Liver (tissue), 9 donors: ENCODE measurements around the gene ATP1B2. TPM values are rescaled to one million over a fixed set of nuclear protein-coding genes. Genes with fewer than 3 reads are reported as not detected.

ENCODE experiments used
- DNase-seq: peaks from one replicate; pipeline ENCODE4 v3.0.0-alpha.2; 2017; ENCODE audit warnings: low spot score
- H3K27ac ChIP-seq, 2 donors: one replicate each; pipeline ENCODE4 v1.7.0; 2013; ENCODE audit warnings: inconsistent platforms in 2 of 2, low read length in 2 of 2, control low read depth in 1 of 2, low read depth in 1 of 2, mild to moderate bottlenecking in 1 of 2
- H3K27me3 ChIP-seq, 4 donors: one replicate each; pipeline versions ENCODE4 v1.6.1 to v1.7.0; 2013; ENCODE audit warnings: low read length in 3 of 4, inconsistent platforms in 1 of 4, mild to moderate bottlenecking in 1 of 4, moderate library complexity in 1 of 4; ENCODE audit not compliant: control insufficient read depth in 4 of 4, insufficient read depth in 4 of 4
- H3K36me3 ChIP-seq, 4 donors: one replicate each; pipeline versions ENCODE4 v1.6.1 to v1.7.0; 2013; ENCODE audit warnings: low read length in 3 of 4, mild to moderate bottlenecking in 3 of 4, low read depth in 1 of 4, moderate library complexity in 1 of 4; ENCODE audit not compliant: control insufficient read depth in 4 of 4, insufficient read depth in 3 of 4
- H3K4me1 ChIP-seq, 4 donors: one replicate each; pipeline versions ENCODE4 v1.6.1 to v1.7.0; 2013; ENCODE audit warnings: low read length in 3 of 4, mild to moderate bottlenecking in 3 of 4, moderate library complexity in 1 of 4; ENCODE audit not compliant: control insufficient read depth in 4 of 4, insufficient read depth in 4 of 4
- H3K4me3 ChIP-seq, 3 donors: one replicate each; pipeline versions ENCODE4 v1.6.1 to v1.7.0; 2013; ENCODE audit warnings: low read length in 3 of 3, control low read depth in 1 of 3, low read depth in 1 of 3, mild to moderate bottlenecking in 1 of 3
- H3K9ac ChIP-seq, 2 donors: one replicate each; pipeline ENCODE4 v1.7.0; 2013; ENCODE audit warnings: low read length in 2 of 2, mild to moderate bottlenecking in 2 of 2, moderate library complexity in 2 of 2, control low read depth in 1 of 2, low read depth in 1 of 2
- H3K9me3 ChIP-seq, 4 donors: one replicate each; pipeline versions ENCODE4 v1.6.1 to v1.7.0; 2013; ENCODE audit warnings: low read length in 3 of 4; ENCODE audit not compliant: control insufficient read depth in 4 of 4
- EGR1 ChIP-seq, 2 donors: IDR thresholded peaks; 2 replicates each; pipeline ENCODE4 v1.6.1; 2016 to 2018; ENCODE audit warnings: antibody characterized with exemption in 2 of 2, low read depth in 2 of 2
- FOXA1 ChIP-seq: IDR thresholded peaks from 2 replicates; pipeline ENCODE4 v1.6.1; 2016; ENCODE audit warnings: antibody characterized with exemption
- FOXA2 ChIP-seq: IDR thresholded peaks from 2 replicates; pipeline ENCODE4 v1.6.1; 2016; ENCODE audit warnings: antibody characterized with exemption
- HNF4A ChIP-seq, 2 donors: conservative IDR thresholded peaks; 2 replicates each; pipeline ENCODE4 v1.6.1; 2016; ENCODE audit warnings: antibody characterized with exemption in 2 of 2, mild to moderate bottlenecking in 2 of 2
- RAD21 ChIP-seq, 2 donors: IDR thresholded peaks; 2 replicates each; pipeline ENCODE4 v1.6.1; 2016; ENCODE audit warnings: antibody characterized with exemption in 2 of 2, mild to moderate bottlenecking in 2 of 2
- REST ChIP-seq: IDR thresholded peaks from 2 replicates; pipeline ENCODE4 v1.6.1; 2016; ENCODE audit warnings: antibody characterized with exemption, mild to moderate bottlenecking
- RXRA ChIP-seq, 2 donors: IDR thresholded peaks; 2 replicates each; pipeline ENCODE4 v1.6.1; 2017 to 2018; ENCODE audit warnings: antibody characterized with exemption in 2 of 2, mild to moderate bottlenecking in 1 of 2
- SP1 ChIP-seq: IDR thresholded peaks from 2 replicates; pipeline ENCODE4 v1.6.1; 2018; ENCODE audit warnings: antibody characterized with exemption, mild to moderate bottlenecking
- TAF1 ChIP-seq: conservative IDR thresholded peaks from 2 replicates; pipeline ENCODE4 v1.6.1; 2016; ENCODE audit warnings: antibody characterized with exemption, mild to moderate bottlenecking
- YY1 ChIP-seq: IDR thresholded peaks from 2 replicates; pipeline ENCODE4 v1.6.1; 2016; ENCODE audit warnings: antibody characterized with exemption, mild to moderate bottlenecking
- WGBS: extraction: QIAGEN DNeasy Blood & Tissue Kit; methylation state at CpG from one replicate; pipeline ENCODE4 v1.1.7; 2013; 5-methylcytosine and 5-hydroxymethylcytosine counted together
- polyA plus RNA-seq, 2 donors: library from polyadenylated mRNA; stranded (reverse) in 1 of 2; unstranded in 1 of 2; fragments of 200-250 nt in 1 of 2; fragments of >200 nt in 1 of 2; fragmentation: Nextera tagmentation in 1 of 2; extraction: Ambion mirVana in 1 of 2; gene quantifications; one replicate each; pipeline versions ENCODE4 v1.2.1 to v1.2.3, GENCODE V29; 2013 to 2015
- total RNA-seq, 2 donors: library from RNA; depleted of rRNA; stranded (reverse); fragments of >200 nt; gene quantifications; one replicate each; pipeline ENCODE4 v1.2.3, GENCODE V29; 2014
- TF ChIP-seq, protein P1 (sequence below): IDR thresholded peaks from 2 replicates; pipeline ENCODE4 v1.6.1; 2016; ENCODE audit warnings: antibody characterized with exemption
- TF ChIP-seq, protein P2 (sequence below): fragments of 150-350 bp; IDR thresholded peaks from 2 replicates; pipeline ENCODE4 v1.5.1; 2017; ENCODE audit warnings: improper control_type of control experiment, low read depth, low read length; ENCODE audit not compliant: missing input control
- TF ChIP-seq, protein P3 (sequence below): IDR thresholded peaks from 2 replicates; pipeline ENCODE4 v1.6.1; 2016; ENCODE audit warnings: antibody characterized with exemption
- donor health status: healthy.
- donor health status: healthy.
- donor health status: healthy.
- donor health status: healthy.
- donor health status: healthy.

Gene ATP1B2, protein sequence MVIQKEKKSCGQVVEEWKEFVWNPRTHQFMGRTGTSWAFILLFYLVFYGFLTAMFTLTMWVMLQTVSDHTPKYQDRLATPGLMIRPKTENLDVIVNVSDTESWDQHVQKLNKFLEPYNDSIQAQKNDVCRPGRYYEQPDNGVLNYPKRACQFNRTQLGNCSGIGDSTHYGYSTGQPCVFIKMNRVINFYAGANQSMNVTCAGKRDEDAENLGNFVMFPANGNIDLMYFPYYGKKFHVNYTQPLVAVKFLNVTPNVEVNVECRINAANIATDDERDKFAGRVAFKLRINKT
- total RNA-seq (1 to 10 TPM in 1 of 2 donors, under 1 TPM in 1; 0.33 to 8.3 TPM), polyA plus RNA-seq (1 to 10 TPM in 1 of 2 donors, under 1 TPM in 1; 0.53 to 3.4 TPM)

GRCh38 chr17:7650509-7651096, at the start of gene ATP1B2:
TSS of gene ATP1B2 (plus strand) at chr17:7650926. CDS start at chr17:7651519, 593 bp downstream.
- no peak within 1 kb of the TSS for H3K27ac ChIP-seq
- DNase-seq: peak; percentile 94
- H3K27me3 ChIP-seq: no peaks in the 10 kb centered on the region
- no peaks in the 10 kb centered on the region for H3K9me3 ChIP-seq
- H3K4me1 ChIP-seq: peaks cover 4 to 18% (median 9%) of the 10 kb centered on the region in 4 donors
- H3K4me3 ChIP-seq: peak within 1 kb of the TSS; percentile 49 to 66 (median 50)
- TF ChIP-seq FOXA1 (peak; percentile 34), YY1 (no peak), FOXA2 (peak; percentile 60)
- TF ChIP-seq, protein P1, sequence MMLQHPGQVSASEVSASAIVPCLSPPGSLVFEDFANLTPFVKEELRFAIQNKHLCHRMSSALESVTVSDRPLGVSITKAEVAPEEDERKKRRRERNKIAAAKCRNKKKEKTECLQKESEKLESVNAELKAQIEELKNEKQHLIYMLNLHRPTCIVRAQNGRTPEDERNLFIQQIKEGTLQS: no peak
- no peak within 1 kb of the TSS for H3K9ac ChIP-seq
- H3K36me3 ChIP-seq: no peaks in the 10 kb centered on the region
- 3% methylated on average over 34 of the region's 34 CpGs for WGBS

DNA sequence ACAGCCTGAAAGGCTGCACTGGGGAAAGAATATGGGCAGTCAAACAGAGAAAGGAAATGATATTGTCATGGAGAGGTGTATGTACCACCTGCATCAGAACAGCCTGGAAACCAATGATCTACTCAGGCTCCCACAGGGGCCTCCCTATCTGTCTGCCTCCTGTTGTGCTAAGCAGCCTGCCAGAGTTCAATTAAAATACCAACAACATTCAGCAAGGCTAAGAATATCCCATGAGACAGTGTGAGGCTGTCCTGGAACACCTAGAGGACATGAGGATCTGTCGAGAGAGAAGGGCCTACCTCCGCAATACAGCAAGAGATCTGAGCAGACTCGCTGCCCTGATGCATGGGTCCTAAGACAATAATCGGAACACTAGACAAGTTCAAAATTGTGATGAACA, 44.4 kb upstream of the ATP1B2 start:
- H3K4me3 ChIP-seq: no peak overlapping the region
- H3K9me3 ChIP-seq: no peaks in the 10 kb centered on the region
- no peak overlapping the region for H3K27ac ChIP-seq
- WGBS: 99% methylated on average over 4 of the region's 4 CpGs
- peaks cover 0 to 14% (median 3%) of the 10 kb centered on the region in 4 donors for H3K4me1 ChIP-seq
- H3K27me3 ChIP-seq: no peaks in the 10 kb centered on the region
- H3K9ac ChIP-seq: no peak overlapping the region
- peaks cover 8 to 31% (median 20%) of the 10 kb centered on the region in 4 donors for H3K36me3 ChIP-seq
- no peak for DNase-seq
- TF ChIP-seq SP1 (no peak), HNF4A (conservative IDR thresholded peaks at IDR 0.05) (no peak), RAD21 (IDR thresholded peaks at IDR 0.05) (no peak), FOXA2 (no peak), REST (no peak), RXRA (IDR thresholded peaks at IDR 0.05) (no peak), YY1 (no peak), EGR1 (IDR thresholded peaks at IDR 0.05; ENCODE audit: low read depth in 2 of 2) (no peak), TAF1 (no peak)
- TF ChIP-seq, protein P2, sequence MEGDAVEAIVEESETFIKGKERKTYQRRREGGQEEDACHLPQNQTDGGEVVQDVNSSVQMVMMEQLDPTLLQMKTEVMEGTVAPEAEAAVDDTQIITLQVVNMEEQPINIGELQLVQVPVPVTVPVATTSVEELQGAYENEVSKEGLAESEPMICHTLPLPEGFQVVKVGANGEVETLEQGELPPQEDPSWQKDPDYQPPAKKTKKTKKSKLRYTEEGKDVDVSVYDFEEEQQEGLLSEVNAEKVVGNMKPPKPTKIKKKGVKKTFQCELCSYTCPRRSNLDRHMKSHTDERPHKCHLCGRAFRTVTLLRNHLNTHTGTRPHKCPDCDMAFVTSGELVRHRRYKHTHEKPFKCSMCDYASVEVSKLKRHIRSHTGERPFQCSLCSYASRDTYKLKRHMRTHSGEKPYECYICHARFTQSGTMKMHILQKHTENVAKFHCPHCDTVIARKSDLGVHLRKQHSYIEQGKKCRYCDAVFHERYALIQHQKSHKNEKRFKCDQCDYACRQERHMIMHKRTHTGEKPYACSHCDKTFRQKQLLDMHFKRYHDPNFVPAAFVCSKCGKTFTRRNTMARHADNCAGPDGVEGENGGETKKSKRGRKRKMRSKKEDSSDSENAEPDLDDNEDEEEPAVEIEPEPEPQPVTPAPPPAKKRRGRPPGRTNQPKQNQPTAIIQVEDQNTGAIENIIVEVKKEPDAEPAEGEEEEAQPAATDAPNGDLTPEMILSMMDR: no peak
- TF ChIP-seq, protein P3, sequence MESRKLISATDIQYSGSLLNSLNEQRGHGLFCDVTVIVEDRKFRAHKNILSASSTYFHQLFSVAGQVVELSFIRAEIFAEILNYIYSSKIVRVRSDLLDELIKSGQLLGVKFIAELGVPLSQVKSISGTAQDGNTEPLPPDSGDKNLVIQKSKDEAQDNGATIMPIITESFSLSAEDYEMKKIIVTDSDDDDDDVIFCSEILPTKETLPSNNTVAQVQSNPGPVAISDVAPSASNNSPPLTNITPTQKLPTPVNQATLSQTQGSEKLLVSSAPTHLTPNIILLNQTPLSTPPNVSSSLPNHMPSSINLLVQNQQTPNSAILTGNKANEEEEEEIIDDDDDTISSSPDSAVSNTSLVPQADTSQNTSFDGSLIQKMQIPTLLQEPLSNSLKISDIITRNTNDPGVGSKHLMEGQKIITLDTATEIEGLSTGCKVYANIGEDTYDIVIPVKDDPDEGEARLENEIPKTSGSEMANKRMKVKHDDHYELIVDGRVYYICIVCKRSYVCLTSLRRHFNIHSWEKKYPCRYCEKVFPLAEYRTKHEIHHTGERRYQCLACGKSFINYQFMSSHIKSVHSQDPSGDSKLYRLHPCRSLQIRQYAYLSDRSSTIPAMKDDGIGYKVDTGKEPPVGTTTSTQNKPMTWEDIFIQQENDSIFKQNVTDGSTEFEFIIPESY: no peak
